Measurements from ENCODE around the gene LARP4B.

- no peak for TF ChIP-seq CTCF (conservative IDR thresholded peaks at IDR 0.05 in 1 of 2, IDR thresholded peaks at IDR 0.05 in 1 of 2; ENCODE audit: extremely low read depth in 1 of 2, insufficient read depth in 1 of 2, low read depth in 1 of 2, low read length in 2 of 2)
- TF ChIP-seq EZH2 (IDR thresholded peaks at IDR 0.05; ENCODE audit: borderline replicate concordance, low read length) = no peak
Observed at GRCh38 chr10:797179-797578, 134.3 kb downstream of the LARP4B start.
